Measurements from ENCODE around the gene GNAL. TPM values are rescaled to one million over a fixed set of nuclear protein-coding genes. Genes with fewer than 3 reads are reported as not detected.

GNAL gene
- total RNA-seq, 1 experiment from 2014 or later: 0.44 TPM

DNA sequence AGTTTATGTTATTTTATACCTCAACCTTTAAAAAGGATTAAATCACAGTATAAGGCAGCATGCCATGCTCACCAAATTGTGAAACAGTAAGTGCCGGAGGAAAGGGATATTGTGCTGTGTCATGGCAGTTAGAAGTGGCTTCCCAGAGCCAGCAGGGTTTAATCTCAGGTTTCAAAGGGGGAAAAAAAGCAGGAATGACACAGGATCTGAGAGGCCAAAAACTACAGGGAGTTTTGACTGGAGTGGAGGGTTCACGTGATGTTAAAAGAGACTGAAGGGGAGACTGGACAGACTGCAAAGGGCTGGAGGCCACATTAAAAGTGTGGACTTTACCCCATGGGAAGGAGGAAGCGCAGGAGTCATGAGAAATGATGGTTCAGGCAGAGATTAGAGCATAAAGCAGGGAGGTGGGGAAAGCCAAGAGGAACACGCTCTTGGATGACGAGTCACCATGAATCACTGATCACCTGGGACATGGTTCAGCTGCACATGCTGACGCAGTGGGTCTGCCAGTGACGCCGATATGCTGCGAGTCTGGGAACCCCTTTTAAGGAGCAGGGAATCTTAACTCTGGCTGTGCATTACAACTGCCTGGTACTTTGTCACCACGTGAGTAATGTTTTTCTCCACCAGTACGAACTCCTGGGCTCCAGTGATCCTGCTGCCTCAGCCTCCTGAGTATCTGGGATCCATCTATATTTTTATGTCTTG is 168.3 kb downstream of the GNAL start:
- Histone ChIP-seq H3K27me3 (ENCODE audit: control insufficient read depth, insufficient read depth, low read length) (no peaks in the 10 kb centered on the region), H3K9me3 (ENCODE audit: control insufficient read depth, insufficient read depth, low read depth, low read length) (no peaks in the 10 kb centered on the region), H3K27ac (ENCODE audit: low read length) (peak overlapping the region; percentile 91), H3K4me3 (ENCODE audit: low read depth in 2 of 2, low read length in 2 of 2) (peak overlapping the region in 1 of 2 experiments; percentile 50; a peak in 3 of 4 replicates), H3K36me3 (ENCODE audit: control insufficient read depth, insufficient read depth, low read length) (no peaks in the 10 kb centered on the region), H3K4me1 (ENCODE audit: control insufficient read depth, insufficient read depth, low read length) (peaks cover 20% of the 10 kb centered on the region)
- in situ Hi-C loops (cut with HindIII; ENCODE audit: low pct_unique_long_range_greater_than_20kb, low sequenced_read_pairs): no loop called here
- ChIA-PET POLR2A (no interaction called here), CTCF (no interaction called here)
- intact Hi-C loops (cut with micrococcal nuclease; ENCODE audit: unreplicated experiment): no loop called here
- TF ChIP-seq, protein P1, sequence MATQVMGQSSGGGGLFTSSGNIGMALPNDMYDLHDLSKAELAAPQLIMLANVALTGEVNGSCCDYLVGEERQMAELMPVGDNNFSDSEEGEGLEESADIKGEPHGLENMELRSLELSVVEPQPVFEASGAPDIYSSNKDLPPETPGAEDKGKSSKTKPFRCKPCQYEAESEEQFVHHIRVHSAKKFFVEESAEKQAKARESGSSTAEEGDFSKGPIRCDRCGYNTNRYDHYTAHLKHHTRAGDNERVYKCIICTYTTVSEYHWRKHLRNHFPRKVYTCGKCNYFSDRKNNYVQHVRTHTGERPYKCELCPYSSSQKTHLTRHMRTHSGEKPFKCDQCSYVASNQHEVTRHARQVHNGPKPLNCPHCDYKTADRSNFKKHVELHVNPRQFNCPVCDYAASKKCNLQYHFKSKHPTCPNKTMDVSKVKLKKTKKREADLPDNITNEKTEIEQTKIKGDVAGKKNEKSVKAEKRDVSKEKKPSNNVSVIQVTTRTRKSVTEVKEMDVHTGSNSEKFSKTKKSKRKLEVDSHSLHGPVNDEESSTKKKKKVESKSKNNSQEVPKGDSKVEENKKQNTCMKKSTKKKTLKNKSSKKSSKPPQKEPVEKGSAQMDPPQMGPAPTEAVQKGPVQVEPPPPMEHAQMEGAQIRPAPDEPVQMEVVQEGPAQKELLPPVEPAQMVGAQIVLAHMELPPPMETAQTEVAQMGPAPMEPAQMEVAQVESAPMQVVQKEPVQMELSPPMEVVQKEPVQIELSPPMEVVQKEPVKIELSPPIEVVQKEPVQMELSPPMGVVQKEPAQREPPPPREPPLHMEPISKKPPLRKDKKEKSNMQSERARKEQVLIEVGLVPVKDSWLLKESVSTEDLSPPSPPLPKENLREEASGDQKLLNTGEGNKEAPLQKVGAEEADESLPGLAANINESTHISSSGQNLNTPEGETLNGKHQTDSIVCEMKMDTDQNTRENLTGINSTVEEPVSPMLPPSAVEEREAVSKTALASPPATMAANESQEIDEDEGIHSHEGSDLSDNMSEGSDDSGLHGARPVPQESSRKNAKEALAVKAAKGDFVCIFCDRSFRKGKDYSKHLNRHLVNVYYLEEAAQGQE (IDR thresholded peaks at IDR 0.05; ENCODE audit: insufficient read depth in 1 of 2, low read depth in 2 of 2, low read length in 1 of 2): no peak
- TF ChIP-seq TCF7L2 (IDR thresholded peaks at IDR 0.05; ENCODE audit: low read depth, low read length) (no peak), POLR2AphosphoS5 (IDR thresholded peaks at IDR 0.05; ENCODE audit: low read depth, low read length) (no peak), SIN3A (IDR thresholded peaks at IDR 0.05; ENCODE audit: borderline replicate concordance, insufficient read depth, low read depth, low read length) (no peak)
- TF ChIP-seq, protein P2, sequence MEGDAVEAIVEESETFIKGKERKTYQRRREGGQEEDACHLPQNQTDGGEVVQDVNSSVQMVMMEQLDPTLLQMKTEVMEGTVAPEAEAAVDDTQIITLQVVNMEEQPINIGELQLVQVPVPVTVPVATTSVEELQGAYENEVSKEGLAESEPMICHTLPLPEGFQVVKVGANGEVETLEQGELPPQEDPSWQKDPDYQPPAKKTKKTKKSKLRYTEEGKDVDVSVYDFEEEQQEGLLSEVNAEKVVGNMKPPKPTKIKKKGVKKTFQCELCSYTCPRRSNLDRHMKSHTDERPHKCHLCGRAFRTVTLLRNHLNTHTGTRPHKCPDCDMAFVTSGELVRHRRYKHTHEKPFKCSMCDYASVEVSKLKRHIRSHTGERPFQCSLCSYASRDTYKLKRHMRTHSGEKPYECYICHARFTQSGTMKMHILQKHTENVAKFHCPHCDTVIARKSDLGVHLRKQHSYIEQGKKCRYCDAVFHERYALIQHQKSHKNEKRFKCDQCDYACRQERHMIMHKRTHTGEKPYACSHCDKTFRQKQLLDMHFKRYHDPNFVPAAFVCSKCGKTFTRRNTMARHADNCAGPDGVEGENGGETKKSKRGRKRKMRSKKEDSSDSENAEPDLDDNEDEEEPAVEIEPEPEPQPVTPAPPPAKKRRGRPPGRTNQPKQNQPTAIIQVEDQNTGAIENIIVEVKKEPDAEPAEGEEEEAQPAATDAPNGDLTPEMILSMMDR (IDR thresholded peaks at IDR 0.05): no peak
- no TSS peak for BruUV-seq (replicated peaks)
- DNase-seq (ENCODE audit: low read depth, low spot score): peak; percentile 98
- peak; percentile 92 for ATAC-seq

DNA sequence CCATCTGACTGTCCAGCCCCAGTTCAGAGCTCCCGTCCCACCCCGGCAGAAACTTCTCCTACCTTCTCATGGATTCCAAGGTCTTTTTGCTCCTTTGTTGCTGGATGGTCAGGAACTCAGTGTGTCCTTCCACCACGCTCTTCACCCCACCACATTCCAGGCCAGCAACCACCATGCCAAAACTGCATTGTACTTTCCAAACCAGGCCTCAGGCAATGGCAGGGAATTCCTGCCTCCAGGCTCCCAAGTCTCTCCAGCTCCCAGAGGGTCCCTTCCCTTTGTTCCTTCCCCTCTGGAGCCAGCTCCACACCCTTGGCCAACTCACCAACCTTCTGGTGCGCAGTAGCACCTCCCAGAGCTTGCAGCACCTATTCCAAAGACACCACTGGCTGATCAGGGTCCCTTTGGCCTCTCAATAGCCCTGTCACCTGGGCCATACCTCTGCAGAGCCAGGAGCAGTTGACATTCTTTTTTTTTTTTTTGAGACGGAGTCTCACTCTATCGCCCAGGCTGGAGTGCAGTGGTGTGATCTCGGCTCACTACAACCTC is 170.3 kb downstream of the GNAL start:
- DNase-seq (ENCODE audit: low read depth, low spot score) (no peak), ATAC-seq (no peak)
- Histone ChIP-seq H3K36me3 (ENCODE audit: control insufficient read depth, insufficient read depth, low read length) (no peaks in the 10 kb centered on the region), H3K27me3 (ENCODE audit: control insufficient read depth, insufficient read depth, low read length) (no peaks in the 10 kb centered on the region), H3K27ac (ENCODE audit: low read length) (no peak overlapping the region), H3K9me3 (ENCODE audit: control insufficient read depth, insufficient read depth, low read depth, low read length) (no peaks in the 10 kb centered on the region), H3K4me3 (ENCODE audit: low read depth in 2 of 2, low read length in 2 of 2) (no peak overlapping the region; a peak in 1 of 4 replicates), H3K4me1 (ENCODE audit: control insufficient read depth, insufficient read depth, low read length) (peaks cover 13% of the 10 kb centered on the region)
- in situ Hi-C loops (cut with HindIII; ENCODE audit: low pct_unique_long_range_greater_than_20kb, low sequenced_read_pairs): no loop called here
- CTCF ChIA-PET: interaction anchor here (0.7 kb wide), 1 partner anchor 49 kb away, joined by 3 read pairs; no protein-coding TSS in a partner anchor
- intact Hi-C loops (cut with micrococcal nuclease; ENCODE audit: unreplicated experiment): no loop called here
- POLR2A ChIA-PET: no interaction called here
- TF ChIP-seq, protein P1 (IDR thresholded peaks at IDR 0.05; ENCODE audit: insufficient read depth in 1 of 2, low read depth in 2 of 2, low read length in 1 of 2): no peak
- no peak for TF ChIP-seq TCF7L2 (IDR thresholded peaks at IDR 0.05; ENCODE audit: low read depth, low read length)
- TF ChIP-seq, protein P2 (IDR thresholded peaks at IDR 0.05): no peak
- no peak for TF ChIP-seq SIN3A (IDR thresholded peaks at IDR 0.05; ENCODE audit: borderline replicate concordance, insufficient read depth, low read depth, low read length)
- no peak for TF ChIP-seq POLR2AphosphoS5 (IDR thresholded peaks at IDR 0.05; ENCODE audit: low read depth, low read length)
- BruUV-seq (replicated peaks): no TSS peak

Data from Panc1 (cell line).